Epithelial cell of prostate (primary cell): Measurements from ENCODE around the gene PPP1R13L.

Source experiments
- DNase-seq: peaks from one replicate; pipeline ENCODE4 v3.0.0-alpha.2; 2011; ENCODE audit warnings: low read depth, low spot score
- H3K27ac ChIP-seq: fragments of 450-650 bp; 2 replicates; pipeline ENCODE4 v1.5.1; 2017; ENCODE audit warnings: mild to moderate bottlenecking

Gene PPP1R13L

GRCh38 chr19:45370410-45371204 is 34.3 kb downstream of the PPP1R13L start, which contains the start of gene ERCC2:
TSS of gene ERCC2 (minus strand) at chr19:45370573. CDS start at chr19:45370540, 33 bp downstream.
- peak; percentile 88 for DNase-seq
- peak within 1 kb of the TSS; percentile 72 for H3K27ac ChIP-seq

- no peak for DNase-seq
- H3K27ac ChIP-seq = no peak overlapping the region
These were observed 36.0 kb downstream of the PPP1R13L start for GRCh38 chr19:45368737-45369340.

- no peak for DNase-seq
- H3K27ac ChIP-seq = no peak overlapping the region
These were observed 36.7 kb downstream of the PPP1R13L start for GRCh38 chr19:45368127-45368526.

GRCh38 chr19:45364696-45365095 is 40.2 kb downstream of the PPP1R13L start:
- no peak for DNase-seq
- H3K27ac ChIP-seq = no peak overlapping the region

GRCh38 chr19:45363861-45364459 is 40.9 kb downstream of the PPP1R13L start:
- H3K27ac ChIP-seq = no peak overlapping the region
- DNase-seq = no peak

- H3K27ac ChIP-seq = no peak overlapping the region
- no peak for DNase-seq
These were observed 42.6 kb downstream of the PPP1R13L start for GRCh38 chr19:45362291-45362690.

- H3K27ac ChIP-seq = no peak overlapping the region
- DNase-seq = no peak
These were observed 43.3 kb downstream of the PPP1R13L start for GRCh38 chr19:45361608-45362007.

GRCh38 chr19:45358213-45358792 is 46.6 kb downstream of the PPP1R13L start:
- no peak overlapping the region for H3K27ac ChIP-seq
- DNase-seq = no peak

GRCh38 chr19:45357445-45357783 is 47.5 kb downstream of the PPP1R13L start:
- H3K27ac ChIP-seq = no peak overlapping the region
- DNase-seq = no peak

- no peak for DNase-seq
- H3K27ac ChIP-seq = no peak overlapping the region
These were observed 48.0 kb downstream of the PPP1R13L start for GRCh38 chr19:45356760-45357444.

GRCh38 chr19:45355910-45356309 is 49.0 kb downstream of the PPP1R13L start:
- DNase-seq = no peak
- H3K27ac ChIP-seq = no peak overlapping the region

- H3K27ac ChIP-seq = no peak overlapping the region
- DNase-seq = no peak
These were observed 49.5 kb downstream of the PPP1R13L start for GRCh38 chr19:45355402-45355801.

GRCh38 chr19:45354241-45354842 is 50.5 kb downstream of the PPP1R13L start:
- no peak overlapping the region for H3K27ac ChIP-seq
- DNase-seq = no peak

- H3K27ac ChIP-seq = no peak overlapping the region
- DNase-seq = no peak
These were observed 51.7 kb downstream of the PPP1R13L start for GRCh38 chr19:45352914-45353796.

GRCh38 chr19:45352471-45352870 is 52.4 kb downstream of the PPP1R13L start:
- H3K27ac ChIP-seq = no peak overlapping the region
- no peak for DNase-seq

GRCh38 chr19:45352062-45352461 is 52.8 kb downstream of the PPP1R13L start:
- H3K27ac ChIP-seq = no peak overlapping the region
- no peak for DNase-seq

- no peak overlapping the region for H3K27ac ChIP-seq
- no peak for DNase-seq
These were observed 53.4 kb downstream of the PPP1R13L start for GRCh38 chr19:45351401-45351952.

GRCh38 chr19:45350477-45351058 is 54.3 kb downstream of the PPP1R13L start:
- H3K27ac ChIP-seq = no peak overlapping the region
- no peak for DNase-seq
